ENCODE data around the gene PAM16. TPM values are rescaled to one million over a fixed set of nuclear protein-coding genes. Genes with fewer than 3 reads are reported as not detected.

The PAM16 gene
- polyA plus RNA-seq, 3 donors = 16.8 to 19.6 (median 16.8) TPM

- peak in 1 of 3 donors; percentile 82 for DNase-seq (ENCODE audit: low read depth in 3 of 3, low spot score in 2 of 3)
Observed at GRCh38 chr16:4307215-4308037, 43.7 kb downstream of the PAM16 start.

- no peak for DNase-seq (ENCODE audit: low read depth in 3 of 3, low spot score in 2 of 3)
Observed at GRCh38 chr16:4306470-4307214, 44.5 kb downstream of the PAM16 start.

- DNase-seq (ENCODE audit: low read depth in 3 of 3, low spot score in 2 of 3) = no peak
Observed at GRCh38 chr16:4303973-4304372, 47.1 kb downstream of the PAM16 start.

- no peak for DNase-seq (ENCODE audit: low read depth in 3 of 3, low spot score in 2 of 3)
Observed at GRCh38 chr16:4301968-4302367, 49.2 kb downstream of the PAM16 start.

GRCh38 chr16:4301177-4301576 lies 49.9 kb downstream of the PAM16 start:
- DNase-seq (ENCODE audit: low read depth in 3 of 3, low spot score in 2 of 3) = no peak

- DNase-seq (ENCODE audit: low read depth in 3 of 3, low spot score in 2 of 3) = no peak
Observed at GRCh38 chr16:4298761-4299522, 52.2 kb downstream of the PAM16 start.

GRCh38 chr16:4297480-4297879 lies 53.6 kb downstream of the PAM16 start:
- no peak for DNase-seq (ENCODE audit: low read depth in 3 of 3, low spot score in 2 of 3)

GRCh38 chr16:4295581-4295980 lies 55.5 kb downstream of the PAM16 start:
- no peak for DNase-seq (ENCODE audit: low read depth in 3 of 3, low spot score in 2 of 3)

- DNase-seq (ENCODE audit: low read depth in 3 of 3, low spot score in 2 of 3) = no peak
Observed at GRCh38 chr16:4293822-4294457, 57.2 kb downstream of the PAM16 start.

GRCh38 chr16:4293181-4293716 lies 57.9 kb downstream of the PAM16 start:
- no peak for DNase-seq (ENCODE audit: low read depth in 3 of 3, low spot score in 2 of 3)

GRCh38 chr16:4291699-4292098 lies 59.4 kb downstream of the PAM16 start:
- DNase-seq (ENCODE audit: low read depth in 3 of 3, low spot score in 2 of 3) = no peak

Other genes starting within 250 kb of the PAM16 start
- gene ADCY9, start 234.9 kb downstream of the PAM16 start, polyA plus RNA-seq (ENCODE audit: insufficient read length in 3 of 3) = 1 to 10 TPM; 7.0 to 8.4 (median 8.2) TPM
- gene SRL, start 109.2 kb downstream of the PAM16 start, polyA plus RNA-seq (ENCODE audit: insufficient read length in 3 of 3) = 1 to 10 TPM; 1.2 to 1.6 (median 1.2) TPM
- gene TFAP4, start 78.3 kb downstream of the PAM16 start, polyA plus RNA-seq (ENCODE audit: insufficient read length in 3 of 3) = 10 to 100 TPM; 15.3 to 18.7 (median 16.3) TPM
- gene GLIS2, start 35.3 kb downstream of the PAM16 start, polyA plus RNA-seq (ENCODE audit: insufficient read length in 3 of 3) = 10 to 100 TPM; 30.6 to 36.8 (median 31.1) TPM
- 10 to 100 TPM; 31.7 to 40.6 (median 32.9) TPM for gene VASN, start 20.5 kb upstream of the PAM16 start, polyA plus RNA-seq (ENCODE audit: insufficient read length in 3 of 3)
- gene CORO7, start 65.3 kb upstream of the PAM16 start, polyA plus RNA-seq (ENCODE audit: insufficient read length in 3 of 3) = 10 to 100 TPM; 14.3 to 17.2 (median 14.3) TPM
- 10 to 100 TPM; 31.3 to 35.9 (median 34.8) TPM for gene DNAJA3, start 74.5 kb upstream of the PAM16 start, polyA plus RNA-seq (ENCODE audit: insufficient read length in 3 of 3)
- gene NMRAL1, start 123.3 kb upstream of the PAM16 start, polyA plus RNA-seq (ENCODE audit: insufficient read length in 3 of 3) = 10 to 100 TPM; 31.4 to 44.2 (median 37.3) TPM
- 10 to 100 TPM; 47.3 to 49.0 (median 48.3) TPM for gene HMOX2, start 125.1 kb upstream of the PAM16 start, polyA plus RNA-seq (ENCODE audit: insufficient read length in 3 of 3)
- 10 to 100 TPM; 19.8 to 30.6 (median 26.2) TPM for gene CDIP1, start 187.5 kb upstream of the PAM16 start, polyA plus RNA-seq (ENCODE audit: insufficient read length in 3 of 3)
- under 1 TPM; 0.08 to 0.26 (median 0.18) TPM for gene C16orf96, start 205.0 kb upstream of the PAM16 start, polyA plus RNA-seq (ENCODE audit: insufficient read length in 3 of 3)